ENCODE measurements around the gene THTPA.
"Not testable (repeated sequence)": the region's sequence is repeated elsewhere in the genome, so short reads cannot be mapped to it uniquely, and the experiment has no call there.

The THTPA gene

DNA sequence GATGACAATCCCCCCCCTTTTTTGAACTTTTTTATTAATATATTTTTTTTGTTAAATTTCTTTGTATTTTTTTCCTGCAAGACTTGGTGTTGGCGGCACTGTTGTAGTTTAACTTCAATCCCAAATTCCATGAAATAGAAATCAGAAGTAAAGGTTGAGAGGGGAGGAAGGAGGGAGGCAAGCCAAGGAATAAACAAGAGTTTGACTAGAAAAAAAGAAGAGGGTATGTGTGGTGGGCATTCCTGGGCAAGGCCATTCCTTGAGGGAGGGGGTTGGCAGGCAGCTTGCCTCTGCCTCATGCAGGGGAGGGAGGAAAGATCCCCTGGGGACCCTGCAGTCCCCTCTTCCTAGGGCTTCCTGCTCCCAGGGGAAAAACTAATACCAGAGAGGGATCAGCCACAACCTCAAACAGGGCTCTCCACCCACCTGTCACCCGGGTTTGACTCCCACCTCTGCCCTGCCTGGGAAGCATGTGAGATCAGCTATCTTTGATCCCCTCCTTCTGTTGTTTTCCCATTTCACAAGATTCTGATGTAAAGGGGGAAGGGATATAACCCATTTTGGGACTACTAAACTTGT is 12.0 kb downstream of the THTPA start:
- no peak for DNase-seq

DNA sequence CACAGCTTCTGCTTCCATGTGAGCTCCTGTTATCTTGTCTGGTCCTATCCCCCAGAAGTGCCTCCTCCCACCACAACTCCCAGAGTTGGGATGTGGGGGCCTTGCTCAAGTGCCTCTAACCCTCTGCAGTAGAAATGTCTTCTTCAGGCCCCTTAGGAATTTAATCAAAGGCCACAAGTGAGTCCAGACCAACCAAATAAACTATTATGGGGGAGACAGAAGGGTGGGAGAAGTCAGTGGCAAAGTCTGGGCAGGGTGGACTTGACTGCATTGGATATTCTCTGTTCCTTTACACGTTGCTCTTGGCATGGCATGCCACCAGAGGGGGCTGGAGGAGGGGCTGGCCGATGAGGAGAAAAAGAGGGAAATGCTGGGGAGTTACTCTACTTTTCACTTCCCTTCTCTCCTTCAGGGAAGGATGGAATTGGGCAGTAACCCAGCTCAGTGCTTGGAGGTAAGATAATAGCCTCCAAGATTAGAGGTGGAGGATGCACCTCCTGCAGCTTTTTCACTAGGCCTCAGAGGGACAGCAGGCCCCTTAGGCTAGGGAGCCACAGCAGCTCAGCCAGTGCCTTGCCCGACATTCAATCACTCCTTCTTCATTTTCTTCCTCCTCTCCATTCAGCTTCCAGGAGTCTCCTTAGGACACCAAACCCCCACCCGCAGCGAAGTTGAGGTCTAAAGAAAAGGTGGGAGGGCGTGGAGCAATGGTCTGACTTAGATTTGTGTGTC is 12.7 kb downstream of the THTPA start:
- DNase-seq: no peak

DNA sequence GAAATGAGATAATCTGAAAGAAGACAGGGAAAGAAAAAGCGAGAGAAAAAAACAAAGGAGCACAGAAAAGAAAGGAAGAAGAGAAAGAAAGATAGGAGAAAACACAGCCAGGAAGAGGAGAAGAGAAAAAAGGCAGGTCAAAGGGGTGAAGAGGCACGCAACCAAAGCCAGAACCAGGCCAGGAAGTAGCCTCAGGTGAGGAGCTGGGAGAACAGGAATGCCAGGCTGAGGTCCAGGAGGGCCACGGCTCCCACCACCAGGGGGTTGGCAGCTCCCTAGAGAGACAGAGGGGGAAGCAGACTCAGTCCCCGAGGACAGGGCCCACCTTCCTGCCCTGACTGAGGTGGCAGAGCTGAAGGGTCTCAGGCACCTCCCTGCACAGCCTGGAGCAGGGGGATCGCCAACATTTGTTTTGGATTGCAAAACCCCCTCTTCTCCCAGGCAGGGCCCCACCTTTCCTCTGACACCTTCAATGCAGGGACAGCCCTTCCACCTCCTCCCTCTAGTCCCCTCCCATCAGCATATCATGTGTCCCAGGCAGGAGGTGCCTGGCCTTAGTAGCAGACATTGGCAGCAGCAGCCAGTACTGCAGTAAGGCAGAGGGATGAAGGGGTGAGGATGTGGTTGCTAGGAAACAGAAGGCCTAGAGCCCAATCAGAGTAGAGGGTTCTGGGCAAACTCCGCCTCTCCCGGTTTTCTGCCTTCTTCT is 13.5 kb downstream of the THTPA start:
- DNase-seq: no peak

DNA sequence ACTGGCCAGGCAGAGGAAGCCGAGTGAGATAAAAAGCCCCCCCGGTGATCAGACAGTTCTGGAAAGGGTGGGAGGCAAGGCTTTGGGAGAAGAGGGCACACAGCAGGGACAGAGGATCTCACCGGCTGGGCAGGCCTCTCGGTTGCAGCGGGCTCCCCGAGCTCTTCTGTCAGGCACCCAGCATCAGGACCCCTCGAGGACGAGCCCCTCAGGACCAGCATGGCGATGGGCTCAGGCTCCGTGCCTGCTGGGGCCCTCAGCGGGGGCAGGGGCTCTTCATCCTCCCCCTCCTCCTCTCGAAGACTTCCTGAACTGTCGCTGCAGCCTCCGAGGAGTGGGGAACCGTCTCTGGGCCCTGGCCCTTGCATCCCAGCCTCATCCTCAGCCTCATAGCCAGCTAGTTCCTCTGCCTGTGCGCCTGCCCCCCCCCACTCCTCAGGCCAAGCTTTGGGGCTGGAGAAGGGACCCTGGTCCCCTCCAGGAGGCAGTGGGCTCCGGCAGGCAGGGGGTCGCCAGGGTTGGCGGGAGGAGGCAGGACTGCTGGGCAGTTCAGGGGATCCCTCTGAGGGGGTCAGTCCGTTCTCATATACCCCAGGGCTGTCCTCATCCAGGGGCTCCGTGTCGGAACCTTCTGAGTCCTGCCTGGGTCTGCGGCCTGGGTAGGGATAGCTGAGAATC is 14.9 kb downstream of the THTPA start:
- no peak for DNase-seq

DNA sequence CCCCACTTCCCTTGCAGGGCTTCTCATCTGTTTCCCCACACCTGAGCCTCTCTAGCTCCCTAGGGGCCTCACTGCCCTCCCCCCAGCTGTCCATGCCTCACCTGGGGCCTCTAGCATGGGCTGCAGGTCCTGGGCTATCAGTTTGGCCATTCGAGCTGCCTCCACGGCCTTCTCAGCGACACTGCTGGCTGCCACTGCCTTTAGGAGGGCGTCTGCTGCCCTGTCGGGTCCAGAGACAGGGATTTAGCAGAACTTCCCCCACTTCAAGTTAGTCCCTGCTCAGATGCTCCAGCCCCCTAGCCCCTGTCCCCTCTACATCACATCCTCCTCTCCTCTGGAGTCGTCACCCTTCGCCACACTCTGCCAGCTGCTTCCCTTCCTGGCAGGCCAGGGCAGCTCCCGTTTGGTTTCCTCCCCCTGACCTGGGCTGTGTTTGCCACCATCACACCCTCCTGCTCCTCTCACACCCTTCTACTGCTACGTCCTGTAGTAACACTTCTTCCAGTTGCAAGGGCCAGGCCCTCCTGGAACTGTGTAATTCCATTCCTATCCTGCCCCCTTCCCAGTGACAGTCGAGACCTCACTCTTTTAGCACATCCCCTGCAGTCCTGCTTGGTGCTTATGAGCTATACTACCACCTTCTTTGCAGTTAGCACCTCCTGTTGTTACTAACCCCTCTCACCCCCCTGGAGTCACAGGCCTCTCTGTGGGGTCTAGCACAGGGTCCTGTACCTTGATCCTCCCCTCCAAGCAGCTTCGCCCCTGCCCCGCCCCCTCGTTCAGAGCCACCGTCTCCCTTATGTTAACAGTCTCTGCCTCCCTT is 15.8 kb downstream of the THTPA start:
- no peak for DNase-seq

DNA sequence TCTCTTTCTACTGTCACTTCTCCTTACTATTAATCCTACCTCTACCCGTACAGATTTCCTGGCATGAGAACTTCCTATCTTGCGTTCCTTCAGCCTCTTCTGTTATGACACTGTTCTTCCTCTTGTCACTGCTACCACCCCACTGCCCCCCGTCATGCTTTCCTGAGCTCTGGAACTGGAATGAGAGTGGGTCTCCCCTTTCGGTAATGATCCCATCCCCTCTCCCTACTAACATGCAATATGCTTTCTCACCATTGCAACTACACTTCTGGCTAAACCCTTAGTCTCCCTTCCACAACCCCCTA is 16.4 kb downstream of the THTPA start:
- no peak for DNase-seq

DNA sequence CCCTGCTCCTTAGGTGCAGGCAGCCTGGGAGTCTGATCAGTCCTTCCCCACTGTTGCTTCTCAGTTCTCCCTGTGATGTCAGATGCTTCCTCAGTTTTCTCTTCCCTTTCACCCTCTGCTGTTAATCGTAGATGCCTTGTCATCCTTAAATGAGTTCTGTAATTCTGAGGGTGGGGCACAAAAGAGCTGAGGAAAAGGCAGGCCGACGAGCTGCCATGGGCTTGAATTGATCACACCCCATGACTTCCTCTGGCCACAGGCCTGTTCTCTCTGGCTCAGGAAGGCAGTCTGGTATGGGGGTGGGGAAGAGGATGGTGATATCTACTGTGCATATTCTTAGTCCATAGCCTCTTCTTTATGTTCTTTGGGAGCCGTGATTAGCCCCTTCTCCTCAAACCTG is 16.8 kb downstream of the THTPA start:
- no peak for DNase-seq

DNA sequence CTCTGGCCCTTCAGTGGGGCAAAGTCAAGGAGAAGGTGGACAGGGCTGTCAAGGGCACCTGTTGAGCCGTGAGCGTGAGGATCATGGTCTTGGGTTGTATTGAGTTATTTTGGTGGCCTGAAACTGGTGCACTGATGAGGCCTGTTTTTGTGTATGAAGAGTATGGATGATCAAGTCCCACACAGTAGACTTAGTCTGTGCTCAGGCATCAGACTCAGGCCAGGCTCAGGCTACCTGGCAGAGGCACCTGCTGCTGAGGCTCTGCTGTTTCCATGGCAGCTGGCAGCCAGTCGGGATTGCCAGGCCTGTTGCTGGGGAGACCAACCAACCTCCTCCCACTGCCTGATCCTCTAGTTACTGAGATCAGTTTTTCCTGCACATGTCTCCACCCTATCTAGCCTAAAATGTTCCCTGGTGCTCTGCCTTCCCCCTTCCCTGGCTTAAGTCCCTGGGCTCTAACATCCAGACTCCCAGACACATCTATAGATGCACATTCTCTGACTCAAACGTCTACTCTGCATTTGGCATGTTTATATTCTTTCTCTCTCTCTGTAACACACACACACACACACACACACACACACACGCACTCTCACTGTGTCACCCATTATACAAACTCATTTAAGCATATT is 17.4 kb downstream of the THTPA start:
- DNase-seq: no peak

DNA sequence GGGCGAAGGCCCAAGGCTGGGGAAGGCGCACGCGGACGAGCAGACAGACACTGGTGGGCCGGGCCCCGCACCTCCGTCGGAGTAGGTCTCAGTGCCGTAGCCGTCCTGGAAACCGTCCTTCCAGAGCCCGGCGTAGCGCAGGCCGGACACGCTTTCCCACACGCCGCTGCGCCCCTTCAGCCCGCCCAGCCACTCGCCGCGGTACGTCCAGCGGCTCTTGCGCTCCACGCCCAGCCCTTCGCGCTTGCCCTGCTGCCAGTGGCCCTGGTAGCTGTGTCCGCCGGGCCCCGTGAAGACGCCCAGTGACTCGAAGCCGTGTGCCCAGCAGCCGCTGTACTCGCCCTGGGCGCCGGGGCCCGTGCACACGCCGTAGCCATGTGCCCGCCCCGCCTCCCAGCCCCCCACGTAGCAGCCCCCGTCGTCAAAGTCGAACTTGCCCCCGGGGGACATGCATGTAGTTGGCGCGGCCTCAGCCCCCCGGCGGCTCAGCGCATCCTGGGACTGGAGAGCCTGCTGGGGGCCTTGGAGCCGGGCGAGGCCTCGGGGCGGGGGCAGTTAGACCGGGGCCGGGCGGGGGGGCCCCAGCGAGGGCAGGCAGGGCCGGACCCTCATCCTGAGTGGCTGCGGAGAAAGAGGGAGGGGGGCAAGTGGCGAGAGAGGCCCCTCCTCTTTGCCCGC is 21.1 kb downstream of the THTPA start:
- DNase-seq: no peak

DNA sequence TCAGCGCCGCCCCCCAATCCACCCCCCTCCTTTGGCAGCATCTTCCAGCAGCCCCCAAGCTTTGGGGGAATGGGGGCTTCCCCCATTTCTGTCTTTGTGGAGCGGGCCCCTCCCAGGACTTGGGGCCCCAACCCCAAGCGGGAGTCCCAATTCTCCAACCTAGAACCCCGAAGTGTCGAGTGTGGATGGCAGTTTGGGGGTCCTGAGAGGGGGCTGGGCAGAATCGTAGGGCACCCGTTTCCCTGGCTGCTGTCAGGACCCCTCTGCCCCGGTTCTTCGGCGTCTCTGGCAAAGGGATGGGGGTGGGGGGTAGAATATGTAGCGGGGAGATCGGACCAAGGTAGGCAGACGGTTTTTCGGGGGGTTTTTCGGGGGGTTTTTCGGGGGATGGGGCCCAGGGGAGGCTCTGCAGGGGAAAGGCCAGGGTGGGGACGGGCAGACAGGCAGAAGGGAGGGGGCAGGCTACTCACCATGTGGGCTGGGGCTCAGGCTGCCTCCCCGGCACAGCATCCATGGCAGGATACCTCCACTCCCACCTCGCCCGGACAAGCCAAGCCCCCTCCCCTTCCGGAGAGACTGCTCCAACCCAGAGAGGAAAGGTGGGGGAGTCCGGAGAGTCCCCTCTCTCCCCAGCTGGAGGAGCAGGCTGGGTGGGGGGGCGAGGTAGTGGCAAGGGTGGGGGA is 21.8 kb downstream of the THTPA start:
- no peak for DNase-seq

DNA sequence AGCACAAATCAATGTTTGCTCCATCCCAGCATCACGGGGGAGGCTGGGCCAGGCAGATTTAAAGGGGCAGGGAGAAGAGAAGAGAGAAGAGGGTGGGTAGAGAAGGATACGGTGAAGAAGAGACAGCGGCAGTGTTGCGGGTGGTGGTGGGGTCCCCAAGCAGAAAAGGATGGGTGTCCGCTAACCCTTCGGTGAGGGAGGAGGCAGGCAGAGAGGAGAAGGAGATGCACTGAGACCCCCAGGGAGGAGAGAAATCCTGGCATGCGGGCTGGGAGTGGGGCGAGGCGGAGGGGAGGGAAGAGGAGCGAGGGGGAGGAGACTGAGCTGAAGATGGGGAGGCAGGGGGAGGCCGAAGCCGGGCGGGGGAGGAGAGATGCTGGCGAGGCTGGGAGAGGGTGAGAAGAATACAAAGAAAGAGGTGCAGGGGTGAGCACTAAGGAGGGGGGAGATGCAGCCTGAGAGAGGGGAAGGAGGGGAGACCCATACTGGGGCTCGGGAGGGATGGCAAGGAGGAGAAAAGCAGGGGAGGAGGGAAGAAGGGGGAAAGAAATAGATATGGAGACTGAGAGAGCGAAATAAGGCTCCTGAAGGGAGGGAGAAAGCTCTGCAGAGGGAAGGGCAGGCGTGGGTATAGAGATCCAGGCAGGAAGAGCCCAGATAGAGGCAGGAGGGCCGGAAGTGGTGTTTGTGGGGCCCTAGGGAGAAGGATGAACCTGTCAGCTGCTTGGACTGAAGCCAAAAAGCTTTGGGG is 22.7 kb downstream of the THTPA start, which contains the start of gene JPH4:
TSS of gene JPH4 (minus strand) at position 231 of the 751 bp plus-strand sequence. CDS start 1,337 bp downstream, outside the sequence.
- DNase-seq: no peak

DNA sequence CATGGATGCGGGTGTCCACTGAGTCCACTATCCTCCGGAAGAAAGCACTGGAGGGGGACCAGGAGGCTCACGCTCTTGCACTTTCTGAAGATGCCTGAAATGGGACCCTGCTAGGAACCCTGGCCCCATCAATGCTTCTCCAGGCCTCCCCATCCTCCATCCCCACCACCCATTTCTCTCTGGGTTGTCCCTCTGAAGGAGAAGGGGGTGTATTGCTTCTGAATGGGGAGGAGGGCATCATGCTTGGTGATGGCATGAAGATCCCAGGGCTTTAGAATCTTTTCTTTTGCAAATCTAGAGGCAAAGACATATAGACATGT is 23.2 kb downstream of the THTPA start:
- DNase-seq: no peak

DNA sequence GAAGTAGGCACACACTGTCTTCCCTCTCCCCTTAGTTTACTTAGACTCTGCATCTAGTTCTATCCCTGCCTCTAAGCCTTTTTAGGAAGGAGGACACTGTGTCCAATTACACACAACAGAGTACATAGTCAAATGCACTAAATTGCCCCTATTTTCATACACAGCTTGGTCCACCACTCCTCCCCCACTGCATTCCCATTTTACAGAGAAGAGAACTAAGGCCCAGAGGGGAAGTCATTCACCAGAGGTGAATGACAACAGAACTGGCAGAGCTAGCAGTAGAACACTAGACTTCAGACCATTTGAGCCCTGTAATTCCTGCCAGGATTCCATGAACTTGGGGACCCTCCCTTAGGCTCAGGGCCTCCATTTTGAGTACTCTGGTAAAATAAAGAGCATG is 23.7 kb downstream of the THTPA start:
- DNase-seq: no peak

DNA sequence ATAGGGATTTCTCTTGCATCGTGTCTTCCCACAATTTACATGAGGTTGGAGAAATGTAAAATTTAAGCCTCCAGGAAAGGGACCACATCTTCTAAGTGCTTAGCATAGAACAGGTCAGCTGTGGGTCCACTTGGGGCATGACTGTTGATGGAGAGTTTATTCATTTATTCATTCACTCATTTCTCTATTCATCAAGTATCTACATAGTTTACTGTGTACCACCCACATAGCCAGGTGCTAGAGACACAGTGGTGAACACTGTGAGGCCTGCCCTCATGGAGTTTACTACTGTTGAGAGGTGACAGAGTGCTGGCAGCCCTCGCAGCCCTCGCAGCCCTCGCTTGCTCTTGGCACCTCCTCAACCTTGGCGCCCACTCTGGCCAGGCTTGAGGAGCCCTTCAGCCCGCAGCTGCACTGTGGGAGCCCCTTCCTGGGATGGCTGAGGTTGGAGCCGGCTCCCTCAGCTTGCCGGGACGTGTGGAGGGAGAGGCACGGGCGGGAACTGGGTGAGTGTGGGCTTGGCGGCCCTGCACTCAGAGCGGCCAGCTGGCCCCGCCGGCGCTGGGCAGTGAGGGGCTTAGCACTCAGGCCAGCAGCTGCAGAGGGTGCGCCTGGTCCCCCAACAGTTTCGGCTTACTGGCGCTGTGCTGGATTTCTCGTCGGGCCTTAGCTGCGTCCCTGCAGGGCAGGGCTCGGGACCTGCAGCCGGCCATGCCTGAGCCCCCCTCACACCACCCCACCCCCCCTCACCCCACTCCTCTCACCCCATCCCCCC is 24.3 kb downstream of the THTPA start:
- no peak for DNase-seq

DNA sequence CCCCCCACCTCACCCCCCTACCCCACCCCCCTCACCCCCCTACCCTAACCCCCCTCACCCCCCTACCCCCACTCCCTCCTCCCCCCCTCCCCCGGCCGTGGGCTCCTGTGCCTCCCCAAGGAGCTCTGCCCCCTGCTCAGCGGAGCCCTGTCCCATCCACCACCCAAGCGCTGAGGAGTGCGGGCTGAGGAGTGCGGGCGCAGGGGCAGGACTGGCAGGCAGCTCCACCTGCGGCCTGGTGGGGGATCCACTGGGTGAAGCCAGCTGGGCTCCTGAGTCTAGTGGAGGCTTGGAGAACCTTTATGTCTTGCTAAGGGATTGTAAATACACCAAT is 24.8 kb downstream of the THTPA start:
- no peak for DNase-seq

DNA sequence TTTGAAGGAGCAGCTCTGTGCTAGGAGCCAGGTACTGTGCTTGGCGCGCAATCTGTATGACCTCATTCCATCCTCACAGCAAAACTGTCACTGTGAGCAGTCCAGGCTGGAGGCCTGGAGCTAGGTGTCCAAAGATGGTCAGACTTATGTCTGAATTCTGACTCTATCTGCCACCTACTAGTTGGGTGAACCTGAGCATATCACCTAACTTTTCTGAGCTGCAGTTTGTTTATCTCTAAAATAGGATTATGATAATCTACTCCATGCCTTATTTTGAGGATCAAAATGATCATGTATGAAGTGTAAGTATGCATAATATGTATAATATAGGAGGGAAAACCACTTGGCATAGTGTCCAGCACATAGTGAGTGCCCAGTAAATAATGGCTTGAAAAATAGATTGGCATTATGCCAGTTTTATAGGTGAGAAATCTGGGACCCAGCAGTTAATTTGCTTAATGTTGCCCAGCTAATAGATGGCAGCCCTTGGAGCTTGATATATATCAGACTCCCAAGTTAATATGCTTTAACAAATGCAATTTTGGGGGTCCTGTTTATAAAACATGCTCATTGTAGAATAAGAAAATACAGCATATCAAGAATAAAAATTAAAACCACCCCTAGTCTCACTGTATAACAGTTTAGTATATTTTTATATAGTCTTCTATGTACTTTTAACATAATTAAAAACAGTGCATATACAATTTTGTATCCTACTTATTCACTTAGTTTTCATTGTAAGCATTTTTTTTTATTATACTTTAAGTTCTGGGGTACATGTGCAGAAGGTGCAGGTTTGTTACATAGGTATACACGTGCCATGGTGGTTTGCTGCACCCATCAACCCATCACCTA is 27.1 kb downstream of the THTPA start:
- no peak for DNase-seq

DNA sequence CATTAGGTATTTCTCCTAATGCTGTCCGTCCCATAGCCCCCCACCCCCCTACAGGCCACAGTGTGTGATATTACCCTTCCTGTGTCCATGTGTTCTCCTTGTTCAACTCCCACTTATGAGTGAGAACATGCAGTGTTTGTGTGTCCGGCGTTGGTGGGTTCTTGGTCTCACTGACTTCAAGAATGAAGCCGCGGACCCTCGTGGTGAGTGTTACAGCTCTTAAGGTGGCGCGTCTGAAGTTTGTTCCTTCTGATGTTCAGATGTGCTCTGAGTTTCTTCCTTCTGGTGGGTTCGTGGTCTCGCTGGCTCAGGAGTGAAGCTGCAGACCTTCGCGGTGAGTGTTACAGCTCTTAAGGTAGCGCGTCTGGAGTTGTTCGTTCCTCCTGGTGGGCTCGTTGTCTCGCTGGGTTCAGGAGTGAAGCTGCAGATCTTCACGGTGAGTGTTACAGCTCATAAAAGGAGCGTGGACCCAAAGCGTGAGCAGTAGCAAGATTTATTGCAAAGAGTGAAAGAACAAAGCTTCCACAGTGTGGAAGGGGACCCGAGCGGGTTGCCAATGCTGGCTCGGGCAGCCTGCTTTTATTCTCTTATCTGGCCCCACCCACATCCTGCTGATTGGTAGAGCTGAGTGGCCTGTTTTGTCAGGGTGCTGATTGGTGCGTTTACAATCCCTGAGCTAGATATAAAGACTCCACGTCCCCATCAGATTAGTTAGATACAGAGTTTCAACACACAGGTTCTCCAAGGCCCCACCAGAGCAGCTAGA is 27.9 kb downstream of the THTPA start:
- DNase-seq: not testable (repeated sequence)
